ENCODE data around the gene SGPL1.

SGPL1 gene

GRCh38 chr10:70885931-70886903 is 70.5 kb downstream of the SGPL1 start:
- DNase-seq = no peak

- no peak for DNase-seq
Observed at GRCh38 chr10:70886921-70887665, 71.3 kb downstream of the SGPL1 start.

- peak; percentile 71 for DNase-seq
Observed at GRCh38 chr10:70887804-70888800, 72.4 kb downstream of the SGPL1 start, which contains the start of gene PCBD1. PCBD1 (minus strand) TSS chr10:70888565; CDS start chr10:70888533, 32 bp downstream.

- DNase-seq = no peak
Observed at GRCh38 chr10:70889291-70889690, 73.5 kb downstream of the SGPL1 start.

- DNase-seq = no peak
Observed at GRCh38 chr10:70890917-70891431, 75.2 kb downstream of the SGPL1 start.

GRCh38 chr10:70891627-70892026 is 75.9 kb downstream of the SGPL1 start:
- DNase-seq = no peak

GRCh38 chr10:70892631-70893030 is 76.9 kb downstream of the SGPL1 start:
- DNase-seq = no peak

GRCh38 chr10:70893227-70894006 is 77.7 kb downstream of the SGPL1 start:
- DNase-seq = no peak

GRCh38 chr10:70894416-70894815 is 78.7 kb downstream of the SGPL1 start:
- no peak for DNase-seq

- DNase-seq = no peak
Observed at GRCh38 chr10:70896551-70896950, 80.8 kb downstream of the SGPL1 start.

GRCh38 chr10:70898687-70899086 is 82.9 kb downstream of the SGPL1 start:
- no peak for DNase-seq

GRCh38 chr10:70899096-70899495 is 83.3 kb downstream of the SGPL1 start:
- no peak for DNase-seq

- no peak for DNase-seq
Observed at GRCh38 chr10:70901276-70901878, 85.6 kb downstream of the SGPL1 start.

- no peak for DNase-seq
Observed at GRCh38 chr10:70902661-70903261, 87.0 kb downstream of the SGPL1 start.

GRCh38 chr10:70903262-70903921 is 87.6 kb downstream of the SGPL1 start:
- DNase-seq = peak; percentile 58

GRCh38 chr10:70905071-70906021 is 89.6 kb downstream of the SGPL1 start:
- no peak for DNase-seq

- DNase-seq = no peak
Observed at GRCh38 chr10:70906031-70906783, 90.5 kb downstream of the SGPL1 start.
